Natural killer cell (primary cell): Measurements from ENCODE around the gene DEGS1. TPM values are rescaled to one million over a fixed set of nuclear protein-coding genes. Genes with fewer than 3 reads are reported as not detected.

ENCODE experiments used
- ATAC-seq, 3 donors: fragments of 150-1000 bp in 2 of 3; fragments of 200-7000 bp in 1 of 3; cut with Tn5 transposase; 1 replicate in 1 of 3; 2 replicates in 2 of 3; pipeline ENCODE4 v1.10.0; 2021; ENCODE audit warnings: mild to moderate bottlenecking in 2 of 3, moderate library complexity in 2 of 3
- DNase-seq, 2 donors: peaks; one replicate each; pipeline versions ENCODE4 v3.0.0 to v3.0.0-alpha.2; 2013 to 2021; ENCODE audit warnings: mixed read lengths in 1 of 2
- H3K27ac ChIP-seq: one replicate; pipeline ENCODE4 v1.5.1; 2013; ENCODE audit warnings: mild to moderate bottlenecking, low read length
- H3K27me3 ChIP-seq: one replicate; pipeline ENCODE4 v1.6.1; 2013; ENCODE audit warnings: low read length; ENCODE audit not compliant: control insufficient read depth, insufficient read depth
- H3K36me3 ChIP-seq: one replicate; pipeline ENCODE4 v1.6.1; 2013; ENCODE audit warnings: low read length; ENCODE audit not compliant: control insufficient read depth, insufficient read depth
- H3K4me1 ChIP-seq: one replicate; pipeline ENCODE4 v1.6.1; 2013; ENCODE audit warnings: low read length; ENCODE audit not compliant: control insufficient read depth, insufficient read depth
- H3K4me3 ChIP-seq: one replicate; pipeline ENCODE4 v1.5.1; 2013; ENCODE audit warnings: low read length
- H3K9me3 ChIP-seq: one replicate; pipeline ENCODE4 v1.6.1; 2013; ENCODE audit warnings: low read length; ENCODE audit not compliant: control insufficient read depth, insufficient read depth
- H3K27ac Mint-ChIP-seq, 2 donors: one replicate each; pipeline ENCODE4 v1.8.0; 2022; ENCODE audit warnings: mild to moderate bottlenecking in 2 of 2, mixed read lengths in 2 of 2, moderate library complexity in 1 of 2
- H3K27me3 Mint-ChIP-seq, 2 donors: one replicate each; pipeline ENCODE4 v1.8.0; 2022; ENCODE audit warnings: low read depth in 2 of 2, mixed read lengths in 2 of 2
- H3K36me3 Mint-ChIP-seq: one replicate; pipeline ENCODE4 v1.8.0; 2022; ENCODE audit warnings: mixed read lengths
- H3K4me1 Mint-ChIP-seq, 2 donors: one replicate each; pipeline ENCODE4 v1.8.0; 2022; ENCODE audit warnings: mixed read lengths in 2 of 2
- H3K4me3 Mint-ChIP-seq: one replicate; pipeline ENCODE4 v1.8.0; 2022; ENCODE audit warnings: mild to moderate bottlenecking, moderate library complexity, mixed read lengths
- H3K9me3 Mint-ChIP-seq, 2 donors: one replicate each; pipeline ENCODE4 v1.8.0; 2022; ENCODE audit warnings: mixed read lengths in 2 of 2
- WGBS: methylation state at CpG from one replicate; pipeline ENCODE4 v1.1.7; 2013; ENCODE audit warnings: missing lambda C conversion rate; ENCODE audit not compliant: insufficient coverage; 5-methylcytosine and 5-hydroxymethylcytosine counted together
- intact Hi-C: fragments of 100-400 bp; cut with micrococcal nuclease; formaldehyde crosslinking; loops from one replicate; pipeline ENCODE4 v1.14.2; 2022
- total RNA-seq, 4 donors: library from RNA; stranded (reverse); fragments of 120-200 nt in 1 of 4; gene quantifications; one replicate each; pipeline versions ENCODE4 v1.2.3 to v1.2.4, GENCODE V29; 2013 to 2022
- TF ChIP-seq, protein P1 (sequence below): fragments of 200-600 bp; IDR thresholded peaks from one replicate; pipeline ENCODE4 v1.8.0; 2022; ENCODE audit warnings: antibody characterized with exemption

Gene DEGS1
- total RNA-seq, 3 donors from 2014 or later (not counting 1 experiment from before 2014, with no cell fraction given), result 28.6 to 29.2 (median 28.6) TPM

- Mint-ChIP-seq H3K27ac (no peak overlapping the region), H3K36me3 (no peaks in the 10 kb centered on the region), H3K4me1 (peaks cover 7 to 19% of the 10 kb centered on the region in 2 donors), H3K4me3 (no peak overlapping the region), H3K27me3 (no peaks in the 10 kb centered on the region), H3K9me3 (no peaks in the 10 kb centered on the region)
- WGBS, result 96% methylated on average over 7 of the region's 7 CpGs
- Histone ChIP-seq H3K4me3 (no peak overlapping the region), H3K9me3 (no peaks in the 10 kb centered on the region), H3K36me3 (peaks cover 28% of the 10 kb centered on the region), H3K27me3 (no peaks in the 10 kb centered on the region), H3K4me1 (peaks cover 16% of the 10 kb centered on the region), H3K27ac (no peak overlapping the region)
- ATAC-seq (no peak), DNase-seq (no peak)
- intact Hi-C loops, result no loop called here
- TF ChIP-seq, protein P1, sequence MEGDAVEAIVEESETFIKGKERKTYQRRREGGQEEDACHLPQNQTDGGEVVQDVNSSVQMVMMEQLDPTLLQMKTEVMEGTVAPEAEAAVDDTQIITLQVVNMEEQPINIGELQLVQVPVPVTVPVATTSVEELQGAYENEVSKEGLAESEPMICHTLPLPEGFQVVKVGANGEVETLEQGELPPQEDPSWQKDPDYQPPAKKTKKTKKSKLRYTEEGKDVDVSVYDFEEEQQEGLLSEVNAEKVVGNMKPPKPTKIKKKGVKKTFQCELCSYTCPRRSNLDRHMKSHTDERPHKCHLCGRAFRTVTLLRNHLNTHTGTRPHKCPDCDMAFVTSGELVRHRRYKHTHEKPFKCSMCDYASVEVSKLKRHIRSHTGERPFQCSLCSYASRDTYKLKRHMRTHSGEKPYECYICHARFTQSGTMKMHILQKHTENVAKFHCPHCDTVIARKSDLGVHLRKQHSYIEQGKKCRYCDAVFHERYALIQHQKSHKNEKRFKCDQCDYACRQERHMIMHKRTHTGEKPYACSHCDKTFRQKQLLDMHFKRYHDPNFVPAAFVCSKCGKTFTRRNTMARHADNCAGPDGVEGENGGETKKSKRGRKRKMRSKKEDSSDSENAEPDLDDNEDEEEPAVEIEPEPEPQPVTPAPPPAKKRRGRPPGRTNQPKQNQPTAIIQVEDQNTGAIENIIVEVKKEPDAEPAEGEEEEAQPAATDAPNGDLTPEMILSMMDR, result no peak
Observed at GRCh38 chr1:224189561-224189960, 6.5 kb downstream of the DEGS1 start.

DNA sequence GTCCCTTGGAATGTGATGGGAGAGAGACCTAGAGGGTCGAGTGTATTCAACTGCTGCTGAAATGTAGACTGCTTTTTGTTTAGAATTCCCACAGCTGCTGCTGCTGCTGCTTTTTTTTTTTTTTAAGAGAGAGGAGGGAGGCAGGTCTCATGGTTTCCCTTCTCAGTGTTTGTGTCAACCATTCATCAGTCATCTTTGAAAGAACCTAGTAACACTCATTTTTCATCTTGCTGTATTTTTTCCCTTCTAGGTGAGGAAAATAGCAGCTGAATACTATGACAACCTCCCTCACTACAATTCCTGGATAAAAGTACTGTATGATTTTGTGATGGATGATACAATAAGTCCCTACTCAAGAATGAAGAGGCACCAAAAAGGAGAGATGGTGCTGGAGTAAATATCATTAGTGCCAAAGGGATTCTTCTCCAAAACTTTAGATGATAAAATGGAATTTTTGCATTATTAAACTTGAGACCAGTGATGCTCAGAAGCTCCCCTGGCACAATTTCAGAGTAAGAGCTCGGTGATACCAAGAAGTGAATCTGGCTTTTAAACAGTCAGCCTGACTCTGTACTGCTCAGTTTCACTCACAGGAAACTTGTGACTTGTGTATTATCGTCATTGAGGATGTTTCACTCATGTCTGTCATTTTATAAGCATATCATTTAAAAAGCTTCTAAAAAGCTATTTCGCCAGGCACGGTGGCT, 9.2 kb downstream of the DEGS1 start:
- no peak for DNase-seq
- Histone ChIP-seq H3K36me3 (peaks cover 31% of the 10 kb centered on the region), H3K27me3 (no peaks in the 10 kb centered on the region), H3K4me3 (no peak overlapping the region), H3K27ac (no peak overlapping the region), H3K9me3 (no peaks in the 10 kb centered on the region), H3K4me1 (no peaks in the 10 kb centered on the region)
- Mint-ChIP-seq H3K36me3 (no peaks in the 10 kb centered on the region), H3K4me3 (no peak overlapping the region), H3K9me3 (no peaks in the 10 kb centered on the region), H3K27me3 (no peaks in the 10 kb centered on the region), H3K27ac (no peak overlapping the region), H3K4me1 (peaks cover 0 to 11% of the 10 kb centered on the region in 2 donors)
- intact Hi-C loops, result no loop called here
- no peak for ATAC-seq
- WGBS, result 77% methylated on average over 5 of the region's 5 CpGs
- TF ChIP-seq, protein P1, result no peak

DNA sequence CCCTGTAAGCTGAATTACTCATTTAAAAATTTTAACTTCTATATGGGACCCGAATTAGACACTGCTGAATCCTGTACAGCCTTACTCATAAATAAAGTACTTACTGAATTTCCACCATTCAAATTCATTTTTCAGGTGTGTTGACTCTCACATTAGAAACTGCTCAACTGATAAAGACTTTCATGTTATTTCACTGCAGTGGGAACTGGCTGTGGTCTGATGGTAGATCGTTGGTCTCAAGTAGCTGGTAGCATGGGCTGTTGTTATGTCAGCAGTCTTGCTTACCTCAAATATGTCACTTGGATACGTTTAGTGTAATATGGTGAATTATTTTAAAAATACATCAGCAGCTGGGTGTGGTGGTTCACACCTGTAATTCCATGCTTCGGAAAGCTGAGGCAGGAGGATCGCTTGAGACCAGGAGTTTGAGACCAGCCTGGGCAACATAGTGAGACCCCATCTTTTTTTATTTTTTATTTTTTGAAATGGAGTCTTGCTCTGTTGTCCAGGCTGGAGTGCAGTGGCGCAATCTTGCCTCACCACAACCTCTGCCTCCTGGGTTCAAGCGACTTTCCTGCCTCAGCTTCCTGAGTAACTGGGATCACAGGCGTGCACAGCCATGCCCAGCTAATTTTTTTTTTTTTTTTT, 10.4 kb downstream of the DEGS1 start:
- no peak overlapping the region for H3K27ac Mint-ChIP-seq
- peaks cover 31% of the 10 kb centered on the region for H3K36me3 ChIP-seq
- H3K4me3 ChIP-seq, result no peak overlapping the region
- no peaks in the 10 kb centered on the region for H3K27me3 ChIP-seq
- 90% methylated on average over 8 of the region's 8 CpGs for WGBS
- H3K4me3 Mint-ChIP-seq, result no peak overlapping the region
- no peaks in the 10 kb centered on the region for H3K27me3 Mint-ChIP-seq
- intact Hi-C loops, result no loop called here
- H3K27ac ChIP-seq, result no peak overlapping the region
- TF ChIP-seq, protein P1, result no peak
- H3K9me3 ChIP-seq, result no peaks in the 10 kb centered on the region
- no peak for ATAC-seq
- no peaks in the 10 kb centered on the region for H3K36me3 Mint-ChIP-seq
- H3K4me1 ChIP-seq, result no peaks in the 10 kb centered on the region
- no peaks in the 10 kb centered on the region for H3K9me3 Mint-ChIP-seq
- no peak for DNase-seq
- peaks cover 4 to 9% of the 10 kb centered on the region in 2 donors for H3K4me1 Mint-ChIP-seq
